ENCODE data around the gene MYL1.

DNA sequence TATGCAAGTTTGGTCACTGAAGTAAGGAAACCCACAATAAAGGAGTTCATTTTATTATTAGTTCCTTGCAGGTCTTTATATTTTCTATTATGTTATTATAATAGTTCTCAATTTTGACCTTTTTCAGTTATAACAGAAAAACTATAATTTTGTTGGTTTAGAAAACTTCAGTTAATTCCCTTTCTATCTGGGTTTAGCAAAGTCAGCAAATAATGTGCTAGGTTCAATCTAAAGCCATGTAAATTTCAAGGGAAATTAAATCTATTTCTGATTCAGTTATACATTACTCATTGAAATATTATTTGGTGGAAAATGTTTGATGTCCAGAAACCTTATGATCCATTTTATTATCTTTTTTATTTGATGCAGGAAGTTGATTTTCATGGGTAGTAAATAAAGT, 43.7 kb downstream of the MYL1 start:
- TF ChIP-seq CTCF (IDR thresholded peaks at IDR 0.05) (no peak), POLR2A (IDR thresholded peaks at IDR 0.05) (no peak), EP300 (IDR thresholded peaks at IDR 0.05) (no peak), POLR2AphosphoS5 (IDR thresholded peaks at IDR 0.05) (no peak)

Measured in stomach (tissue), 4 donors.